GM12801 (cell line): Measurements from ENCODE around the gene CCDC73.

Experiments used
- CTCF ChIP-seq: IDR thresholded peaks from one replicate; pipeline ENCODE4 v1.5.1; 2011; ENCODE audit warnings: control low read depth; ENCODE audit not compliant: insufficient read length; ENCODE audit errors: extremely low read depth

The CCDC73 gene

GRCh38 chr11:32775908-32776307 lies 18.6 kb downstream of the CCDC73 start:
- TF ChIP-seq CTCF: no peak

- no peak for TF ChIP-seq CTCF
Measured at GRCh38 chr11:32774081-32774480, 20.4 kb downstream of the CCDC73 start.

GRCh38 chr11:32772731-32773130 lies 21.7 kb downstream of the CCDC73 start:
- TF ChIP-seq CTCF: no peak

GRCh38 chr11:32758291-32758690 lies 36.2 kb downstream of the CCDC73 start:
- no peak for TF ChIP-seq CTCF

GRCh38 chr11:32752001-32752400 lies 42.5 kb downstream of the CCDC73 start:
- TF ChIP-seq CTCF: no peak

- no peak for TF ChIP-seq CTCF
Measured at GRCh38 chr11:32751381-32751780, 43.1 kb downstream of the CCDC73 start.

GRCh38 chr11:32729976-32730375 lies 64.5 kb downstream of the CCDC73 start:
- TF ChIP-seq CTCF: no peak

- TF ChIP-seq CTCF: no peak
Measured at GRCh38 chr11:32723332-32723731, 71.1 kb downstream of the CCDC73 start.
